GM19468 (cell line): Measurements from ENCODE around the gene HDGF.

Source experiments
- ATAC-seq: cut with Tn5 transposase; IDR thresholded peaks from one replicate; pipeline ENCODE4 v1.9.1; 2021; ENCODE audit warnings: mild to moderate bottlenecking, moderate library complexity, moderate number of reproducible peaks; ENCODE audit not compliant: unreplicated experiment; ENCODE audit errors: extremely low read depth

Gene HDGF

DNA sequence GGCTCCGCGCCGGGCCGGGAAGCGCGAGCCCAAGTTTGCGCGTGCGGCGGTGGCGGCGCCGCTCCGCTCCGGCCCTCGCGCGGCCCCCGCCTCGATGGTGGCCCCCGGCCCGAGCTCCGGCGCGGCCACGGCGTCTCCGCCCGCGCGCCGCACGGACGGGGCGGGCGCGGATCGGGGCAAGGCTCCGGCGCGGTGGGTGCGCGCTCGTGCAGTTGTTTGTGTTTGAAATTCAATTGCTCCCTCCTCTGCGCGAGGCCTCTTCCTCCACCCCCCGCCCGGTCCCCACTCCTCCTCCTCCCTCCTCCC is at the start of gene HDGF:
Gene HDGF, minus strand, starts transcription at position 225 of the 306 bp plus-strand sequence. CDS start 246 bp downstream, outside the sequence.
- ATAC-seq: no peak

DNA sequence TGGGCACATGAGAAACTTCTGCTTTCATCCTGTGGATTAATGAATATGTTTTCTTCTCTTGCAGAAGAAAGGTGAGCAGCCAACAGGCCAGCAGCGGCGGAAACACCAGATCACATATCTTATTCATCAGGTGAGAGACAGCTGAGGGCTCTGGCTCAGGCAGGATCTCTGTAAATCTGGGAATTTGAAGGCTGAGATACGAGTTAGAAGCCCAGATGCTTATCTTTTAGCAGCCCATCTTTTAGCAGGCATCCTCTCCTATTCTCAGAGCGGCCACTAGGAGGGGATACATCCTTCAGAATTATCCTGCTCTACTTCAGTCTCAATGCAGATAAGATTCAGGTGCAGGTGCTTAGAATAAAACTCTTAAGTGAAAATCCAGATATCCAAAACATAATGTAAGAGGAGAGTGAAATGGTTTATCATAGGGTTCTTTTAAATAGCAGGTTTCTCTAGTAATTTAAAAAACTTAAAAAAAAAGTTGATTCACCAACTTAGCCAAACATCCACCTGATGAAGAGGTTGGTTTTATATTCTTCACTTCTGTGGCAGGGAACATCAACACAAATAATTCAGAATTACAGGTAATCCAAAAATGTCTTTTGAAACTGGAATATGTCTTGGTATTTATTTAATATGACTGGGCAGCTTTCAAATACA is 45.9 kb upstream of the HDGF start:
- no peak for ATAC-seq

DNA sequence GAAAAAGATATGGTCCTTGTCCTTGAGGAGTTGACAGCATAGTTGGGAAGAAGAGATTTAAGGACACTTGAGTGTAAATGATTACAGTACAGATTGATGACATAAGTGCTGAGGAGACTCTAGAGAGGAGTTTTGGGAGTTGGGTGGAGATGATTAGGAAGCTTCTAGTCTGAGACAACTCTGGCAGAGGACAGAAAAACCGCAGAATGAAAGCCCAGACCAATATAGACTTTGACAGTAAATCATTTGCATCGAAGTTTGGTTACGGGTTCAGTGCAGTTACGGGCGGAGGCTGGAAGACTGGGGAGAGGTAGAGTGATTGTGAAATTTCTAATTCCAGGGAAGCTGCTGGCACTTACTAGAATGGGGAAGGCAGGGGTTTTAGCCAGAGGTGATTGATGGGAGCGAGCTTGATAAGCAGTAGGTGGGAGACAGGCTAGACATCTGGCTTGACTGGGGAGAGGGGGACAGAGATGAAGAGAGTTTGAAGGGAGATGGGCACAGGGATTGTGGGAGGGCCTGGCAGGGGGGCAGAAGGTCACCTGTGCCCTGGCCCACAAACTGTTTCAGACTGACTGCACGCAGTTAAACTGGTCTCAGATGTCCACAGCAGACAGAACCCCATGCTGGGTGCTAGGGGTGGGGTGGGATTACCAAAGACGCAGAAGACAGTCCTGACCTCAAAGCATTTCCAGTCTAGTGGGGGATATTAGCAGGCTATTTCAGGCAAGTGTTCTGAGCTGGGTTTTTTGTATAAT is 45.0 kb upstream of the HDGF start:
- ATAC-seq: no peak

DNA sequence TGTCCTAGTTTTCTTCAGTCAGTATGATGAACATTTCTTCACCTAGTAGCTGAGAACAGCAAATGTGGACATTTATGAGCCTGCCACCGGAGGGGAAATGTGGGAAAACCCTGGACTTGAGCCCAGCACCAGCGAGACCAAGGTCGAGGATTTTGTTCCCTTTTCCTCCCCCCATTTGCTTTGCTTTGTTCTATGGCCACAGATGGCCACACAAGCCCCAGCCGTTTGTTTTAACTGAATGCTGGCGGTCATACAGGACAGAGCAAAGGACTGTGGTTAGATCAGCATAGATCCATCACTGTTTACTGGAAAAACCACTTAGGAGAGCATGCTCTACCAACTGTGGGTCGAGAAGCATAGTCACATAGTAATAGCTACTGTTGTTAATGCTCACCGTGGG is 44.3 kb upstream of the HDGF start:
- ATAC-seq: no peak

DNA sequence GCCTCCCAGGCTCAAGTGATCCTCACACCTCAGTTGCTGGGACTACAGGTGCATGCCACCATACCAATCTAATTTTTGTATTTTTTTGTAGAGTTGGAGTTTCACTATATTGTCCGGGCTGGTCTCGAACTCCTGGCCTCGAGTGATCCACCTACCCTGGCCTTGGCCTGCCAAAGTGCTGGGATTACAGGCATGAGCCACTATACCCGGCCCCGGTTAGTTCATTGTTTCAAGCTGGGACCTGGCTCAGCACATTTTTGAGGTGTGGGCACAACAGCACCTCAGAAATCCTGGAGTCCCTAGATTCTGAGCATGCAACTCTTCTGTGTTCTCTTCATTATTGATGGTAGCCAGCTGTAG is 43.9 kb upstream of the HDGF start:
- ATAC-seq: no peak

DNA sequence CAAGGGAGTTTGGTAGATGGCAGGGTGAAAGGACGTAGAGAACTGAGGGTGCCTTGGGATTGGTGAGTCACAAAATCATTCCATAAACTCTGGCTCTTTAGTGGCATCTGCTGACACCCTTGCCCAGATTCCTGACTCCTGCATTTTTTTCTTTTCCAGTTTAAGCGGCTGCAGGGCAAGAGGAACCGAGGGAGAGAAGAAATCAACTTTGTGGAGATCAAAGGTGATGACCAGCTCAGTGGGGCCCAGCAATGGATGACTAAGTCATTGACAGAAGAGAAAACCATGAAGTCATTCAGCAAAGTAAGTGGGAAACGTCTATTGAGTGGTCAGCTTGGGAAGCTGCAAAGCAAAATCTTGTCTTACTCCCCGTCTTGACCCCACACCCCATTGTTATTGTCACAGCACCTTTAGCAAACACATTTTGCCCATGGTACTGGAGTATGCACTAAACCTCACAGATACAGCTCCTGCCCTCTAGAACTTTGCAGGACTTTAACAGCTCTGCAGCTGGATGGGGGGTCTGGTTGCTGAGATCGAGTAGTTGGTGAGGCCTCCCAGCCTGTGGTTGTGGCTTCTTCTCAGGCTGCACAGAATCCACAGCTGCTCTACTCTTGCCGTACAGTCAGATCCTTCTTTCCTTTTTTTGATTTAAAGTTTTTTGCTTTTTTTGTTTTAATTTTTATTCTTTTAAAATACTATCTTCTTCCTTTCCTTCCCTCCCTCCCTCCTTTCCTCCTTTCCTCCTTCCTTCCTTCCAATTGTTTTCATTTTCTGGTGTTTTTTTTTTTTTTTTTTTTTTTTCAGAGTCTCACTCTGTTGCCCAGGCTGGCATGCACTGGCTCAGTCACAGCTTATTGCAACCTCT is 43.3 kb upstream of the HDGF start:
- ATAC-seq: no peak

DNA sequence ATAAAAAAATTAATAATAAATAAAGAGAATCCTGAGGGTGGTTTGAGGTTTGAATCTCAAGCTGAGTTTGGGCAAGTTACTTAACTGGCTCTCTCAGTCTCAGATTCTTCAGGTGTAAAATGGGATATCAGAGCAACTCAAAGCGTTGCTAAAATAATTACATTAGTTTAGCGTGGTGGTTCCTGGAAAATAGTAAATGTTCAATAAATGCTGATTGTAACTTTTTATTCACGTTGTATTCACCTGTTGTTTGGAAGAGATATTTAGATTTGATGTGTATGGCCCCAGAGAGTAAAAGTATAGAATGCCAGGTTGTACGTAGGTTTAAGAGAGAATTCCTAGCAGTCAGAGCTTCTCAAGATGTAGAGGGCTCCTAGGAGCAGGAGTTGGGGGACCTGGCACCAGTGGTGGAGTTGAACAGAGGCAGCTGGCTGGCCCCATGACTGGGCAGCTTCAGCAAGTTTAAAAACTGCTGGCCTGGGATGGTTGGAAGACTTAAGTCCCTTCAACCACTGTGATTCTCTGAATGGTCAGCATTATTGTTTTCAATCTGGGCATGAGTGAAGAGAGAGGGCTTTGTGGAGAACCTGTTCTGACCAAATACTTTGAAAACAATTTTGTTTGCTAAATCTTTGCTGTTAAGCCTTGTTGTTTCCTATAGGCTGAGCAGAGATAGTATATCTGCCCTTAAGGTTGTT is 38.3 kb upstream of the HDGF start:
- ATAC-seq: no peak

DNA sequence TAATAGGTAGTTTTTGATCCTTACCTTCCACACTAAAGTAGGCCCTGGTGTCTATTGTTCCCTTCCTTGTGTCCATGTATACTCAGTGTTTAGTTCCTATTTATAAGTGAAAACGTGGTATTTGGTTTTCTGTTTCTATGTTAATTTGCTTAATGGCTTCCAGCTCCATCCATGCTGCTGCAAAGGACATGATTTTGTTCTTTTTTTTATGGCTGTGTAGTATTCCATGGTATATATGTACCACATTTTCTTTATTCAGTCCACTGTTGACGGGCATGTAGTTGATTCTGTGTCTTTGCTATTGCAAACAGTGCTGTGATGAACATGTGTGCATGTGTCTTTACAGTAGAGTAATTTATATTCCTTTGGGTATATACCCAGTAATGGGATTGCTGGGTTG is 36.7 kb upstream of the HDGF start:
- ATAC-seq: no peak

DNA sequence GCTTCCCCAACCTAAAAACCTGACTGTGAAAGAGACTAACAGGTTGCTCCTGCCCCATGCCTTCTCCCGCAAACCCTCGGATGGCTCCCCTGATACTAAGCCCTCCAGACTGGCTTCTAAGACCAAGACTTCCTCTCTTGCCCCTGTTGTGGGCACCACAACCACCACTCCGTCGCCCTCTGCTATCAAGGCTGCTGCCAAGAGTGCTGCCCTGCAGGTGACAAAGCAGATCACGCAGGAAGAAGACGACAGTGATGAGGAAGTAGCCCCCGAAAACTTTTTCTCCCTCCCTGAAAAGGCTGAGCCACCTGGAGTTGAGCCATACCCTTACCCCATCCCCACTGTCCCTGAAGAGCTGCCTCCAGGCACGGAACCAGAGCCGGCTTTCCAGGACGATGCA is 35.2 kb upstream of the HDGF start:
- ATAC-seq: no peak

DNA sequence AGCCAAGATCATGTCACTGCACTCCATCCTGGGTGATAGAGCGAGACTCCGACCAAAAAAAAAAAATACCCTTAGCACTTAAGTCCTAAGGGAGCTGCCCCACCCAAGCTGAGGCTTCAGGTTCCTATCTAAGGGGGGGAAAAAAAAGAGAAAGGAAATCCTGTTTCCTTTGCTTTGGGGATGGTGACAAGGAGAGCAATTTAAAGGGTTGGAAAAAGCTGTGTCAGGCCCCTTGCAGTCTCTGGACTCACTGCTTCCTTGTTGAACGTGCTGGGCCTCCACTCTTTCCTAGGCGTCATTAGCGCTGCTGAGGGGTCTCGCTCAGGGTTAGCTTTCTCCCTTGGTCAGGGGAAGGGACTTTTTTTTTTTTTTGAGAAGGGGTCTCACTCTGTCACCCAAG is 34.0 kb upstream of the HDGF start:
- ATAC-seq: no peak

DNA sequence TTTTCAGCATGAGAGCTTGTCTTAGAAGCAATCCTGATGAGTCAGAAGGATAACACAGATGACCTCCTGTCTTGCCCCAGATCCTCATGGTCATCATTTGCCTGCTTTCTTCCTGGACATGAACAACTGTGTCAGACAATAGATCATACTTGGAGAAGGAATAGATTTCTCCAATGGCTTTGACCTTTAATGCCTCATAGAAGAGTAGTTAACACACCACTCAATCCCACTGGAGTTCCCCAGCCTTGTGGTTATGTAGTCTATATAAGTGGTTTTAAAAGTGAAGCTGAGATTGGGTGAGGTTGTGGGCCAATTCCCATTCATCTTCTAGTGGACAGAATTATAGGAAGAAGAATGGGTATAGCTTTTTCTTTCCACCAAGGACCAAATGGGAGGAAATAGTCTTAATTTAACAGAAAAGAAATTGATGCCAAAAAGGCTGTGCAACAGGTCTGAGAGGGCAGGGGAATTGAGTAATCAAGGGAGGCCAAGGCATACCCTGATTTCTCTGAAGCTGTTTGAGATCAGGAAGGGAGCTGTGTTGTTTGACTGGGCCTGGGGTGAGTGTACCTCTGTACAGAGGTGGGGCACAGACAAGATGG is 30.2 kb upstream of the HDGF start:
- ATAC-seq: no peak

DNA sequence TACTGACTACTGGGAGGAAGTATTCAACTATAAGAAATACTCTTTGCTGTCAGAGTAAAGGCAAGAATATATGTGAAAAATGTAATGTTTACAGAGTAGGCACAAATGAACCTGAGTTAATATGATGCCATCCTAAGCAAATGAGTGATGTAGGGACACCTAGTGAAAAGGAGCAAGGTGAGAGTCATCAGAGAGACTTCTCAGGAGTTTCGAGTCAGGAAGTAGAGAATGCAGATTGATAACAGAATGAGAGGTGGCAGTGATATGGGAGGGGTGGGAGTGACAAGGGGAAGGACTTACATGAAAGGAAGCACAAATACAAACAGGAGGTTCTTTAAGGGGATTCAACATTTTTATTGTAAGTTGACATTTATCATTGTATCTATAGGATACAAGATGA is 26.1 kb upstream of the HDGF start:
- no peak for ATAC-seq

DNA sequence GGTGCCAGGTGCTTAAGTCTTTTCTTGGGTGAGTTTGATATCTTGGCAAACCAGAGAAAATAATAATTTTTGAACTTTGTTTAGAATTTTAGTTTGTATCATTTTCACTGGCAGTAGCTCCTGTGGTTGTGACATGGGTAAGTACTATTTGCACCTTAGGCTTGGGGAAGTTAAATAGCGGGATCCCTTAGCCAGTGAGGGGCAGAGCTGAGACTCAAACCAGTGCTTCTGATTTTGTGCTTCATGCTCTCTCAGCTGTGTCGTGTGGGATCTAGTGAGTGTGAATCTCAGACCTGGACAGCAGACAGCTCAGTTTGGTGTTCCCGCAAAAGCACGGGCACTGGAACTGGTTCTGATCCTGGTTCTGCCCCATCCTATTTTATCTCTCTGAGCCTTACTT is 25.5 kb upstream of the HDGF start:
- ATAC-seq: no peak

DNA sequence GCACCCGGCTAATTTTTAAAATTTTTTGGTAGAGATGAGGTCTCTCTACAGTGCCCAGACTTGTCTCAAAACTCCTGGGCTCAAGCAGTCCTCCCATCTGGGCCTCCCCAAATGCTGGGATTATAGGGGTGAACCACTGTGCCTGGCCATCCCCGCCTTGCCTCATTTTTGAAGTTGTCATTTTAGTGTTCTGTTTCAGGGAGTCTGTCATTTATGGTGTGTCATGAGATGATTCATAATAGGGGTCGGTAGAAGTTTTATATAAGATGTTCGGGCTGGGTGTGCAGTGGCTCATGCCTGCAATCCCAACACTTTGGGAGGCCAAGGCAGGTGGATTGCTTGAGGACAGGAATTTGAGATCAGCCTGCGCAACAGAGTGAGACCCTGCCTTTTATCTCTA is 24.3 kb upstream of the HDGF start:
- no peak for ATAC-seq

DNA sequence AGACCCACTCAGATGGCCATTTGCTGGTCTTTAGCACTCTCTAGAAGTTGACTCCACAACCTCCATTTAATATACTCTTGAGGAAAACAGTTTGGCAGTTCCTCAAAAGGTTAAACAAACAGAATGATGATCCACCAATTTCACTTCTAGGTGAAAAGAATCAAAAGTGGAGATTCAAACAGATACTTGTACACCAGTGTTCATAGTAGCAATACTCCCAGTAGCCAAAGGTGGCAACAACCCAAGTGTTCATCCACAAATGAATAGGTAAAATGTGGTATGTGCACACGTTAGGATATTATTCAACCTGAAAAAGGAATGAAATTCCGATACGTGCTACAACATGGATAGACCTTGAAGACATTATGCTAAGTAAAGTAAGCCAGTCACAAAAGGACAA is 22.1 kb upstream of the HDGF start:
- no peak for ATAC-seq

DNA sequence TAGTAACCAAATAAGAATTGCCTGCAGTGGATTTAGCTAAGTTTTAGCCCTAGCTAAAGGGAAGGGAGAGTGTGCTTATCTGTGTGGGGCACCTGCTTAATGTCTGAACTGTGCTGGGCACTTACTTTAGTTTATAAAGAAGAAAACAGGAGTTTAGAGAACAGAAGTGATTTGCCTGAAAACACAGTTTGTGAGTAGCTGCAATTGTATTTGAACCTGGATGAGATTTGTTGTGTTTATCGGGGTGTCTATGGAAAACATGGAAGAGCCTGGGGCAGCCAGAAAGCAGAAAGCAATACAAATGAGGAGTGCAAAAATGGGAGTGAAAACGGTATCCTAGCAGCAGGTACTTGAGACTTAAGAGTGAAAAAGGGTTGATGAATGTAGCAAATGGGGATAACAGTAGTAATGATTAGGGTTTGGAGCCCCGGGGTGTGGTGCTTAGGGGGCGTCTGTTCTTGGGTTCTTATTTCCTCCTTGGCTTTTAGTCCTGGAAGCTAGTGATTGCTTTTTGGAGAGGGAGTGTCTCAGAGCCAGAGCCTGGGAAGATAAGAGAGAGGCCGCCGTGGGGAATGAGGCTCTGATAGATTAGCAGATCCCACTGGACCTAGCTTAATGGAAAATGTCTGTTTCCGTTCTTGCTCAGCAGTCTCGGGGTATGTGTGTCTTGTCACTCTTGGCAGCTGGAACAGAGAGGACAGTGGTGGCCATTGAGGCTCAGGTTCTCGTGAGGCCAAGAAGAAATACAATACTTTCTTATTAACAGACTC is 21.4 kb upstream of the HDGF start:
- no peak for ATAC-seq

DNA sequence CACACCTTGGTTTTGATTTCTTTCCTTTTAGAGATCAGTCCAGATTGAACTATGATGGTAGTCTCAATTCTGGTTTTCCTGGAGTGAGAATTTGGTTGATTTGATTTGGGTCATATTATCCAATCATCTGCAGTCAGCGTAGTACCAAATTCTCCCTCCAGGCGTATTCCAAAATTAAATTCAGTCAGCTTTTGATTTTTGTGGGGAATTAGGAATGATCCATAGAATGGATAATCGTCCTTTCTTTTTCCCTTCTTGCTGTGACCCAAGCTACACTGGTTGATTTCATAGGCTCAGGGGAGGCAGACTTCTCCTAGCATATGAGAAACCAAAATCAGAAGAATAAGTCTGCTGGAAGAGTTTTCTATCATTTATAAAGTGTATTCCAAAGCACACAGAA is 20.7 kb upstream of the HDGF start:
- ATAC-seq: no peak

DNA sequence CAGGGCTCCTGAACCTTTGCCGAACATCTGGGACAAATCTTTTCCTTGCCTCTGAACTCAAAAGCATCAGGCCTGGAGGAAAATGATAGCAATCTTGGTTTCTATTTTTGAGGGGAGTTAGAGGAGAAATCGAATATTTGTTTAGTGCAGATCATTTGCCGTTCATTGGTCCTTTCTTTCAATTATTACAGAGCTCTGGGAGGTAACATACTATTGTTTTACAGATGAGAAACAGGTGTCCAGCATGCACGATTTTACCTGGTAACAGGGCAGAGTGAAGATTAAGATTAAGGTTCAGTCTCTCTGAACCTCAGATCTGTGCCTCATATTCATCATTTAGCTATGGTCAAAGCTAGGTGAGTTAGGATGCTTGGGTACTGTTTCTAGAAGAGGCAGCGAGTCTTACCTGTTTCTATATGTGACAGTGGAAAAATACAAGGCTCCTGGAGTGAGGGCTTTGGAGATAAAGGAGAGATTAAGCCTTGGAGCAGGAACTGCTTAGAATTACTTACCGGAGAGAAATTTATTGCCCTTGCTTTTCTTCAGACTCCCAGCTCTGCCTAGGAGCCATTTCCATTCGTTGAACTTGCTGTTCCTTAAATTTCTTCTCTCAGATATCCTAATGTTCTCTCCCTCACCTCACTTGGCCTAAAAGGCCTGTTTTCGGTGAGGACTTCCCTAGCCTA is 17.3 kb upstream of the HDGF start:
- no peak for ATAC-seq
